ENCODE data around the gene GUCA2A.
"Not testable (repeated sequence)": the region's sequence is repeated elsewhere in the genome, so short reads cannot be mapped to it uniquely, and the experiment has no call there.

The GUCA2A gene, protein sequence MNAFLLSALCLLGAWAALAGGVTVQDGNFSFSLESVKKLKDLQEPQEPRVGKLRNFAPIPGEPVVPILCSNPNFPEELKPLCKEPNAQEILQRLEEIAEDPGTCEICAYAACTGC

DNA sequence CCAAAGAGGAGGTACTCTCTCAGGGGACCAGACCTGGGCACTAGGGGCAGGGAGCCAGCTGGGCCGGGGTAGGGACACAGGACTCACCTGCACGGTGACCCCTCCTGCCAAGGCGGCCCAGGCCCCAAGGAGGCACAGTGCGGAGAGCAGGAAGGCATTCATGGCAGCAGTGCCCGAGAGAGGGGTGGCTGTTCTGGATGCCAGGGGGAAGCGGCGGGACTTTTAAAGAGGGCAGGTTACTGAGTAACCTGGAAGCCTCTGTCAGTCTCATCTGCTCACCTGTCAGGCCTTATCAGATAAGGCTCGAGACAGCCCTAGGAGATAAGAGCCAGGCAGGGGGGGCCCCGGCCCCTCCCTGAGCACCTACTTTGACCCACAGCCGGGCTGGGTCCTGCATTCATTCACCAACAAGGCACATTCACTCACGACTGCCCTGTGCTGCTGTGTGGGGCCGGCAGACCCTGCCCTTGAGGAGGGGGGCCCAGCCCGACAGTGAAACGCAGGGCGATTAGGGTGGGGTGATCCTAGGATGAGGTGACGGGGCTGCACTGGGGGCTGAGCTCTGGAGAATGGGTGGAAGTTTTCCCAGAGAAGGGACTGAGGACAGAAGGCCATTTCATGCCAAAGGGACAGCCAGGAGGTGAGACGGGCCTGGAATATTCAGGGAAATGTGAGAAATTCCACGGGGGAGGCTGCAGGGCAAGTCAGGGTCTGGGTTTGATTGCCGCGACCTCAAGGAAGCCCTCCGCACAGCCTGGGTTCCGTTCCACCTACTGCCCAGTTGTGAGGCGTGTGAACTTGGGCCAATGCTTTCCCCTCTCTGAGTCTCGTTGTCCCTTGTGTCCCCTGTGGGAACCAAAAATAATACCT, at the start of gene GUCA2A:
GUCA2A (minus strand) TSS at position 195 of the 870 bp plus-strand sequence; CDS start at position 162, 33 bp downstream.
- no peak within 1 kb of the TSS for H3K4me3 ChIP-seq (ENCODE audit: low read depth, low read length)
- no peak for DNase-seq (ENCODE audit: low read depth)

GRCh38 chr1:42211224-42211623, 46.7 kb upstream of the GUCA2A start:
- DNase-seq (ENCODE audit: low read depth): no peak
- H3K4me3 ChIP-seq (ENCODE audit: low read depth, low read length): no peak overlapping the region

- H3K4me3 ChIP-seq (ENCODE audit: low read depth, low read length): no peak overlapping the region
- DNase-seq (ENCODE audit: low read depth): no peak
Measured at GRCh38 chr1:42210421-42211133, 46.0 kb upstream of the GUCA2A start.

DNA sequence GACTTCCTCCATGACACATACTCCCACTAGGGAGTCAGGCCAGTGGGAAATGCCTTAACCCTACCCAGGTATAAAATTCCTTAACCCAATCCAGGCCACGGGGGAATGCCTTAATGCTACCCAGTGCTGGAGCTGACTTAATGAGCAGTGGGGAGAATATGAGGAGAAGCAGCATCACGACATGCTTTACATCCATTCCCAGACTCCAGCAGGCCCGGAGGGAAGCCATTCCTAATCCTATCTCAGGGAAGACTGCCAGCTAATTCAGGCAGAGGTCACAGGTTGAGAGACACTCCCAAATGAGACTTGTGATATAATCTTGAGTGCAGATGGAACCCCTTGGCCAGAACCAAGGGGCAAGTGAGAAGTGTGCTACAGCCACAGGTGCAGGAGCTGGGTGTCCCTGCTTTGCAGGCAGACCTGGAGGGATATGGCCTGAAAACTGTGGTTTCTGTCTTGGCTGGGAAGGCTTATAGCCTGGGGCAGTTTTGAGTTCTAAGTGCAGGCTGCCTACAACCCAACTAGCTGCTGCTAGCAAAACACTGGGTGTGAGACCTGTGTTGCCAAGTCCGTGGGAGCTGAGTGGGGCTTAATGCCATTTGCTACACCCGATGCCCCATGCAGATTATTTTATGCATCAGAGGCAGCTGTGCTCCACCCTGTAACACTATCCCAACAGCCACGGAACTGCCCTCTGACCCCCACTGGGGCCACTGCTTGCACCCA, 45.1 kb upstream of the GUCA2A start:
- DNase-seq (ENCODE audit: low read depth): no peak
- no peak overlapping the region for H3K4me3 ChIP-seq (ENCODE audit: low read depth, low read length)

GRCh38 chr1:42206930-42207329, 42.4 kb upstream of the GUCA2A start:
- DNase-seq (ENCODE audit: low read depth); H3K4me3 ChIP-seq (ENCODE audit: low read depth, low read length): not testable (repeated sequence)

DNA sequence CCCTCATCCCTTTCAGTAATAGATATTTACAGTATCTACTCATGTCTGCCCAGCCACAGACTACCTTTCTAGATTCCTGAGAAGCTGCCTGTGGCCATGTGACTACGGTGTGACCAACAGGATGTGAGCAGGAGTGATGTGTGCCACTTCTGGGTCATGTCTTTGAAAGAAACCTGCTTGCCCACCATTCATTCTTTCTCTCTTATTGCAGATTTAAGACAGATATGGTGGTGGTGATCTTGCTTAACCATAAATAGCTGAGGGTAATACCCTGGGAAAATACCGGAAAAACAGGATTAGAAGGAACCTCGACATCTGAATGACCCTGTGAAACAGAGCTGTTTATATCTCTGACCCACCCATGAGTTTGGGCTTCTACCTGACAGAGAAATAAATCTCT, 41.6 kb upstream of the GUCA2A start:
- no peak overlapping the region for H3K4me3 ChIP-seq (ENCODE audit: low read depth, low read length)
- no peak for DNase-seq (ENCODE audit: low read depth)

DNA sequence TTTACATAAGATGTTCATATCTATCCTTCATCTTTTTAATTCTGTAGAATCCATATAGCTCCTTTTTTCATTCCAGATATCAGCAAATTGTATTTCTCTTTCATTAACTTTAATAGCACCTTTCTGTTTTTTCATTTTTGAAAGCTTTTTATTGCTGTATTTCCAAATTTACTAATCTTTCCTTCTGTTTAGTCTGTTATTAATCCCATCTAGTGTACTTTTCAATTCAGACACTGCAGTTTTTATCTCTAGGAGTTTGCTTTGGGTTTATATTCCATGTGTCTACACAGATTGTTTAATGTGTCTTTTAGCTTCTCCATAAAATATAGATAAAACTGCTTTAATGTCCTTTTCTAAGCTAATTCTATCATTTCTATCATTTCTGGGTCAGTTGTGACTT, 37.4 kb upstream of the GUCA2A start:
- H3K4me3 ChIP-seq (ENCODE audit: low read depth, low read length): no peak overlapping the region
- no peak for DNase-seq (ENCODE audit: low read depth)

GRCh38 chr1:42198251-42198650, 33.7 kb upstream of the GUCA2A start:
- DNase-seq (ENCODE audit: low read depth): no peak
- H3K4me3 ChIP-seq (ENCODE audit: low read depth, low read length): no peak overlapping the region

DNA sequence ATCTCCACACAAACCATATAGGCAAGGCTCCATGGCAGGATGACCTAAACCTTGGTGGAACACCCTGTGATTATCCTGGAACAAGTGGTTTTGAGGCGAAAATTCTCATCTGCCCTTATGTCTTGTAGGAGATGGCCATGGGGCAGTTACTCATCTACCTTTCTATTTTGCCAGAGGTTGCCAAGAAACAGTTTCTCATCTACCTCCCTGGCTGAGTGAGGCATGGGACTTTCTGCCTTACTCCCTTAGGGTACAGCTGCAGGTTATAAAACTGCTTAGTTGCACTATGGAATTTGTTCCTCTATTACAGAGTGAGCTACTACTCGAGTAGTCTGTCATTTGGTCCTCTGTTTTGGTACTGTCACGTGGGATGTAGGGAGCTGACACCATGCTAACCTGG, 31.3 kb upstream of the GUCA2A start:
- no peak overlapping the region for H3K4me3 ChIP-seq (ENCODE audit: low read depth, low read length)
- DNase-seq (ENCODE audit: low read depth): no peak

DNA sequence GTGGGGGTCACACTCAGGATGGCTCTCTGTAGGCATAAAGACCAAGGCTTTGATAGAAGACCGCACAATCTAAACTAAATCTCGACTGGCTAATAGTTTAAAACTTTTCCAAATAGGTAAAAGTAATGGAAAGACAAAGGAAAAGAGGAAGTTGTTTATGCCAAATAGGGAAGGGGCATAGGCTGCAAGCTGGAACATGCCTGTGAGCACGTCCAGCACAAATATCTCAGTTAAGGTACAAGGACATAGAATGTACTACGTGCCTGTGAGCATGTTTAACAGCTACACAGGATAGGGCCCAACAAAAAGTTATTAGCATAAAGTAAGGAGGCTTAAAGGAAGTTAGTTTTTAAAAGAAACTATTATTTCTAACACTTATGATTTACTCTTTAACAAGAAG, 27.6 kb upstream of the GUCA2A start:
- DNase-seq (ENCODE audit: low read depth): no peak
- H3K4me3 ChIP-seq (ENCODE audit: low read depth, low read length): no peak overlapping the region

DNA sequence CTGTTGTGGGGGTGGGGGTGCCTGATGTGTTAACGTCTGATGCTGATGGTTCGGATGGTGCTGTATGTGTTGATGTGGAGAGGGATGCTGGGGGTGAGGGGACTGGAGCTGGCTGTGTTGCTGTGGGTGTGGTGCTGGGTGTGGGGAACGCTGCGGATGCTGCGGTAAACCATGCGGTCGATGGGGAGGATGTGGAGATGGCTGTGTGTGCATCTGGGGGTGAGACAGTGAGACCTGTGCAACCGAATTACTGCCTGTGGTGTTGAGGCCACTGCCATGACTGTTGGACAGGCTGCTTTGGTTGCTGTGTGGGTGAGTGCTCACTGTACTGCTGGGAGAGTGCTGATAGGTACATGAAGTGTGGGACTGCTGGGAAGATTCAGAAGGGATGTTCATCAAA, 26.8 kb upstream of the GUCA2A start:
- DNase-seq (ENCODE audit: low read depth): no peak
- no peak overlapping the region for H3K4me3 ChIP-seq (ENCODE audit: low read depth, low read length)

GRCh38 chr1:42189931-42190853, 25.6 kb upstream of the GUCA2A start:
- no peak overlapping the region for H3K4me3 ChIP-seq (ENCODE audit: low read depth, low read length)
- DNase-seq (ENCODE audit: low read depth): no peak

DNA sequence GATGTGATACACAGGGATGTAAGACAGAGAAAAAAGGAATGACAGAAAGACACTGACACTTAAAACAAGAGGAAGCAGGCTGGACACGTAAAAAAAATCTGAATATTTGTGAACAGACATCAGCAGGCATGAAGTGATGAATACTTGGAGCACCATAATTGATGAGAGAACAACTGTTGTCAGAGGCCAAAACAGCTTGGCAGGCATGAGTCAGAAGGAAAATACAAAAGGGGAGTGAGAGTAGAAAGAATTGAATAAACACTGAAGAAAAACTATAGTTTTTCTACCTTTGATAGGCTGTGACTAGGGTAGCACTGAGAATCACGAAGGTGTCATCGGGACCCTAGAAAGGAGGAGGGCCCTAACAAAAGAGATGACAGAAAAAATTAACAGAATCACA, 21.6 kb upstream of the GUCA2A start:
- peak; percentile 64 for DNase-seq (ENCODE audit: low read depth)
- no peak overlapping the region for H3K4me3 ChIP-seq (ENCODE audit: low read depth, low read length)

DNA sequence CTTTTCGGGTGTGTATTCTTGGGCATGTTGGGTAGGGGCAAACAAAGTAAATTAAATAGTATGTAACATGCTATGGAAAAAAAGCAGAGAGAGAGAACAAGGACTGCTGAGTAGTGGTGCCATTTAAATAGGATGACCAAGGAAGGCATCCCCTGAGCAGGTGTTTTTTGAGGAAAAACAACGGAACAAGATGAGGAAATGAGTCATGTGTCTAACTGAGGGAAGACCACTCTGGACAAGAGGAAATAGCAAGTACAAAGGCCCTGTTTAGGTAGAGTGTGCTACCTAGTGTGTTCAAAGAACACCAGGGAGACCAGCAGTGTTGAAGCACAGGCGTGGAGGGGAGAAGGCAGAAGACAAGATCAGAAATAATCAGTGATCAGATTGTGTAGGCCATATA, 20.1 kb upstream of the GUCA2A start:
- H3K4me3 ChIP-seq (ENCODE audit: low read depth, low read length): no peak overlapping the region
- DNase-seq (ENCODE audit: low read depth): no peak

DNA sequence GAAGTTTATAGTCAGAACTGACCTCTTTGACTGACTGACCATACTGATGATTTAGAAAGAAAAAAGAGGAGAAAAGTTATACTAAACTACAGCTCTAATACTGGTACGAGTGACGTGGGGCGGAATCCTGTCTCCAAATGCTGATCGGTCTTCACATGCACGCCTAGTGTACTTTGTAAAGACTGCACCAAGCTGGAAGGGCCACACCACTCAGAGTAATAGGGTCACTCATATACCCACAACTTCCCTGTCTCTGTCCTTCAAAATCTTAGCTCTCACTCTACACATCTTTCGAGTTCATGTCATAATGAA, 19.4 kb upstream of the GUCA2A start:
- no peak for DNase-seq (ENCODE audit: low read depth)

DNA sequence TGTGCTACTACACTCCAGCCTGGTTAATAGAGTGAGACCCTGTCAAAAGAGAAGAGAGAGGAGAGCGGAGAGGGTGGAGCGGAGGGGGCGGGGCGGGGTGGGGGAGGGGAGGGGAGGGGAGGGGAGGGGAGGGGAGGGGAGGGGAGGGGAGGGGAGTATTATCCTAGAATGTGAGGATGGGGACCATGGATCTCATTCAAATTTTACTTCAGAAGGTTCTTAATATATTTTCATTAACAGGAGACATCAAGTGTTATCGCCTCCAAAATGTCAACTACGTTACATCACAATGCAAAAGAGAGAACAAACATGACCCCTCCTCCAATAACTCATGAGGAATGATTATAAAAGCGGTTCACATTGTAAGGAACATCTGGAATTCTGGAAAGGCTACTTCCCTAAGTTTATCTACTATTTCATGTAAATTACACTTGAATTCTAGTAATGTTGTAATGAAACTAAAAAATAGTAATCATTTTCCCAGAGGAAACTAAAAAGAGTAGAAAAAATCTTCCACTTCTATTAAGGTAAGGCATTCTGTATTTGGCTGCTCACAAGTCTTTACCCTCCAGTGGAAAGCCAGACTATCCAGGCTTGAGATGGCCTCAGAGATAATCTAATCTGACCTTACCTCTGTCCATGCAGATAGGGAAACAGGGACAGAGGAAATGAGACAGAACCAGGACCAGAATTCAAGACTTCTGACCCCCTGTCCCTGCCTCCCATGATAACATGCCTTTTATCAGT, 18.8 kb upstream of the GUCA2A start:
- H3K4me3 ChIP-seq (ENCODE audit: low read depth, low read length): no peak overlapping the region
- no peak for DNase-seq (ENCODE audit: low read depth)

More for the DNA sequence above, 19.4 kb upstream of the GUCA2A start:
- no peak overlapping the region for H3K4me3 ChIP-seq (ENCODE audit: low read depth, low read length)

GRCh38 chr1:42181687-42182086, 17.1 kb upstream of the GUCA2A start:
- no peak for DNase-seq (ENCODE audit: low read depth)
- H3K4me3 ChIP-seq (ENCODE audit: low read depth, low read length): no peak overlapping the region

DNA sequence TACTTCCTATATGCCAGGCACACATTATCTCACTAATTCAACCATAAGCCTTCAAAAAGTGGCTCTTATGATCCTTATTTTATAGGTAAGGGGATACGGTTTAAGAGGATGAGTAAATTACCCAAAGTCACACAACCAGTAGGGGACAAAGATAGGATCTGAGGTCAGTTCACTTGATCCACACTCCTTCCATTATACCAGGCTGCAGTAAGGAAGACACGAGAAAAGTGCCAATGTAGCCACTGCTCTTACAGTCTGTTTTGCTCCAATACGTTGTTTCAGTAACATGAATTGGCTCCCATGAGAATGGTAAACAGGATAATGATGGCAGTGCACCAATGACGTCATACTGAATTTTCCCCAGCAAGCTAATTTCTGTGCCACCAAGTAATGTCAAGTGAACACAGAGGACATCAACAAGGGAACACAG, 15.4 kb upstream of the GUCA2A start:
- no peak overlapping the region for H3K4me3 ChIP-seq (ENCODE audit: low read depth, low read length)
- DNase-seq (ENCODE audit: low read depth): no peak
